ENCODE results near the gene GNPTAB. TPM values are rescaled to one million over a fixed set of nuclear protein-coding genes. Genes with fewer than 3 reads are reported as not detected.

GNPTAB gene
- total RNA-seq, 2 experiments from 2014 or later, result 38.9 to 66.5 TPM

- POLR2A ChIA-PET, result interaction anchor here (1.1 to 1.6 kb wide), 2 partner anchors 8 to 13 kb away, joined by 4 to 10 read pairs; no protein-coding TSS in a partner anchor
- BruUV-seq (replicated peaks), result no TSS peak
- DNase-seq (ENCODE audit: low spot score), result peak; percentile 31
Observed at GRCh38 chr12:101732318-101732717, 98.4 kb downstream of the GNPTAB start.

GRCh38 chr12:101729842-101730241 is 100.9 kb downstream of the GNPTAB start:
- Histone ChIP-seq H2AFZ (ENCODE audit: low read length) (no peak overlapping the region), H4K20me1 (ENCODE audit: insufficient read depth, low read length) (no peaks in the 10 kb centered on the region), H3K4me3 (ENCODE audit: low read depth, low read length, poor library complexity, severe bottlenecking) (no peak overlapping the region), H3K9me3 (ENCODE audit: low read length) (no peaks in the 10 kb centered on the region), H3K36me3 (ENCODE audit: insufficient read depth, low read length) (peaks cover 39% of the 10 kb centered on the region), H3K4me1 (ENCODE audit: insufficient read depth, low read length, poor library complexity, severe bottlenecking) (peaks cover 12% of the 10 kb centered on the region), H3K4me2 (ENCODE audit: low read length) (no peak overlapping the region), H3K79me2 (ENCODE audit: insufficient read depth, low read depth, low read length) (no peaks in the 10 kb centered on the region), H3K27ac (ENCODE audit: low read depth, low read length, poor library complexity, severe bottlenecking) (no peak overlapping the region), H3K9me2 (ENCODE audit: insufficient read depth, low read length) (no peaks in the 10 kb centered on the region)
- ChIA-PET POLR2A (no interaction called here), CTCF (ENCODE audit: unreplicated experiment) (no interaction called here)
- intact Hi-C loops (cut with micrococcal nuclease; ENCODE audit: unreplicated experiment), result no loop called here
- TF ChIP-seq EZH2phosphoT487 (IDR thresholded peaks at IDR 0.05; ENCODE audit: borderline replicate concordance, low read depth, low read length), result no peak
- no peak for TF ChIP-seq CTCF (conservative IDR thresholded peaks at IDR 0.05; ENCODE audit: low read length)
- no peak for DNase-seq (ENCODE audit: low spot score)
- BruUV-seq (replicated peaks), result no TSS peak

More at GRCh38 chr12:101732318-101732717, 98.4 kb downstream of the GNPTAB start:
- peaks cover 8% of the 10 kb centered on the region for H3K4me1 ChIP-seq (ENCODE audit: insufficient read depth, low read length, poor library complexity, severe bottlenecking)
- CTCF ChIA-PET (ENCODE audit: unreplicated experiment), result interaction anchor here (0.5 kb wide), 1 partner anchor 363 kb away, joined by 3 read pairs; no protein-coding TSS in a partner anchor
- H3K27ac ChIP-seq (ENCODE audit: low read depth, low read length, poor library complexity, severe bottlenecking), result no peak overlapping the region
- no peaks in the 10 kb centered on the region for H4K20me1 ChIP-seq (ENCODE audit: insufficient read depth, low read length)
- H3K9me3 ChIP-seq (ENCODE audit: low read length), result no peaks in the 10 kb centered on the region
- H2AFZ ChIP-seq (ENCODE audit: low read length), result no peak overlapping the region
- no peak overlapping the region for H3K4me3 ChIP-seq (ENCODE audit: low read depth, low read length, poor library complexity, severe bottlenecking)
- intact Hi-C loops (cut with micrococcal nuclease; ENCODE audit: unreplicated experiment), result no loop called here
- H3K79me2 ChIP-seq (ENCODE audit: insufficient read depth, low read depth, low read length), result no peaks in the 10 kb centered on the region
- H3K4me2 ChIP-seq (ENCODE audit: low read length), result 0 out of 2 replicates have a peak overlapping the region, but pooled peaks have one; percentile 1
- H3K9me2 ChIP-seq (ENCODE audit: insufficient read depth, low read length), result no peaks in the 10 kb centered on the region
- no peak for TF ChIP-seq EZH2phosphoT487 (IDR thresholded peaks at IDR 0.05; ENCODE audit: borderline replicate concordance, low read depth, low read length)
- TF ChIP-seq CTCF (conservative IDR thresholded peaks at IDR 0.05; ENCODE audit: low read length), result no peak
- H3K36me3 ChIP-seq (ENCODE audit: insufficient read depth, low read length), result peaks cover 16% of the 10 kb centered on the region

GRCh38 chr12:101727098-101727497 is 103.7 kb downstream of the GNPTAB start:
- no TSS peak for BruUV-seq (replicated peaks)
- Histone ChIP-seq H3K9me2 (ENCODE audit: insufficient read depth, low read length) (no peaks in the 10 kb centered on the region), H2AFZ (ENCODE audit: low read length) (no peak overlapping the region), H3K4me3 (ENCODE audit: low read depth, low read length, poor library complexity, severe bottlenecking) (no peak overlapping the region), H3K4me1 (ENCODE audit: insufficient read depth, low read length, poor library complexity, severe bottlenecking) (peaks cover 8% of the 10 kb centered on the region), H3K79me2 (ENCODE audit: insufficient read depth, low read depth, low read length) (no peaks in the 10 kb centered on the region), H3K36me3 (ENCODE audit: insufficient read depth, low read length) (peaks cover 40% of the 10 kb centered on the region), H3K27ac (ENCODE audit: low read depth, low read length, poor library complexity, severe bottlenecking) (no peak overlapping the region), H3K4me2 (ENCODE audit: low read length) (no peak overlapping the region), H3K9me3 (ENCODE audit: low read length) (no peaks in the 10 kb centered on the region), H4K20me1 (ENCODE audit: insufficient read depth, low read length) (no peaks in the 10 kb centered on the region)
- TF ChIP-seq EZH2phosphoT487 (IDR thresholded peaks at IDR 0.05; ENCODE audit: borderline replicate concordance, low read depth, low read length) (no peak), CTCF (conservative IDR thresholded peaks at IDR 0.05; ENCODE audit: low read length) (no peak)
- intact Hi-C loops (cut with micrococcal nuclease; ENCODE audit: unreplicated experiment), result no loop called here
- CTCF ChIA-PET (ENCODE audit: unreplicated experiment), result no interaction called here
- DNase-seq (ENCODE audit: low spot score), result no peak
- POLR2A ChIA-PET, result no interaction called here
